Calu3 (cell line): ENCODE measurements around the gene IGFBP1. TPM values are rescaled to one million over a fixed set of nuclear protein-coding genes. Genes with fewer than 3 reads are reported as not detected.
A peak's percentile ranks its signal among the peaks of the same experiment; 100 is the strongest.

Experiments used
- BruUV-seq: library from RNA; stranded (reverse); fragments of 400-500 nt; replicated peaks from 2 replicates; lab custom pipeline; 2021; lab: Mats Ljungman, UMichigan
- CTCF ChIA-PET: fragments of 300-600 bp; sonication (Branson Sonifier 250); formaldehyde crosslinking; loops from one replicate; lab custom pipeline; 2022; ENCODE audit warnings: antibody characterized with exemption; lab: Charles Lee
- DNase-seq: peaks from one replicate; pipeline ENCODE4 v3.0.0; 2022
- H3K27ac Mint-ChIP-seq: one replicate; pipeline ENCODE4 v1.8.0; 2022; ENCODE audit warnings: mixed read lengths; ENCODE audit not compliant: unreplicated experiment
- H3K27me3 Mint-ChIP-seq: one replicate; pipeline ENCODE4 v1.8.0; 2022; ENCODE audit warnings: mixed read lengths; ENCODE audit not compliant: unreplicated experiment
- H3K36me3 Mint-ChIP-seq: one replicate; pipeline ENCODE4 v1.8.0; 2022; ENCODE audit warnings: mild to moderate bottlenecking, moderate library complexity, mixed read lengths; ENCODE audit not compliant: insufficient read depth, unreplicated experiment
- H3K4me1 Mint-ChIP-seq: one replicate; pipeline ENCODE4 v1.8.0; 2022; ENCODE audit warnings: mild to moderate bottlenecking, low read depth, mixed read lengths; ENCODE audit not compliant: unreplicated experiment
- H3K4me3 Mint-ChIP-seq: one replicate; pipeline ENCODE4 v1.8.0; 2022; ENCODE audit warnings: mild to moderate bottlenecking, low read depth, moderate library complexity, mixed read lengths; ENCODE audit not compliant: unreplicated experiment
- H3K9me3 Mint-ChIP-seq: one replicate; pipeline ENCODE4 v1.8.0; 2022; ENCODE audit warnings: low read depth, mixed read lengths; ENCODE audit not compliant: unreplicated experiment
- CTCF ChIP-seq: fragments of 200-600 bp; IDR thresholded peaks from one replicate; pipeline ENCODE4 v1.8.0; 2022; ENCODE audit warnings: antibody characterized with exemption; ENCODE audit not compliant: unreplicated experiment
- intact Hi-C: fragments of 100-400 bp; cut with micrococcal nuclease; formaldehyde crosslinking; loops from one replicate; pipeline ENCODE4 v1.10.0; 2022; ENCODE audit not compliant: unreplicated experiment
- total RNA-seq: library from RNA; stranded (reverse); gene quantifications from 2 replicates; pipeline ENCODE4 v1.2.3, GENCODE V29; 2022

The IGFBP1 gene
- total RNA-seq, 1 experiment from 2014 or later: 6.1 TPM

GRCh38 chr7:45901566-45901965 is 13.3 kb downstream of the IGFBP1 start:
- peaks cover 13% of the 10 kb centered on the region for H3K4me1 Mint-ChIP-seq
- CTCF ChIA-PET: interaction anchor here (1.1 kb wide), 1 partner anchor 13 kb away, joined by 3 read pairs; no protein-coding TSS in a partner anchor
- no peaks in the 10 kb centered on the region for H3K27me3 Mint-ChIP-seq
- no peak overlapping the region for H3K27ac Mint-ChIP-seq
- TF ChIP-seq CTCF: no peak
- intact Hi-C loops: no loop called here
- H3K4me3 Mint-ChIP-seq: no peak overlapping the region
- no peak for DNase-seq
- no TSS peak for BruUV-seq
- H3K36me3 Mint-ChIP-seq: no peaks in the 10 kb centered on the region
- H3K9me3 Mint-ChIP-seq: no peaks in the 10 kb centered on the region

GRCh38 chr7:45902820-45903219 is 14.5 kb downstream of the IGFBP1 start:
- Mint-ChIP-seq H3K36me3 (no peaks in the 10 kb centered on the region), H3K27ac (no peak overlapping the region), H3K27me3 (no peaks in the 10 kb centered on the region), H3K4me1 (peaks cover 23% of the 10 kb centered on the region), H3K9me3 (no peaks in the 10 kb centered on the region), H3K4me3 (no peak overlapping the region)
- no TSS peak for BruUV-seq
- CTCF ChIA-PET: interaction anchor here (1.0 to 1.3 kb wide), 3 partner anchors 10 to 15 kb away, joined by 3 read pairs; no protein-coding TSS in a partner anchor
- DNase-seq: no peak
- peak; percentile 16 for TF ChIP-seq CTCF
- intact Hi-C loops: no loop called here

GRCh38 chr7:45909561-45909960 is 21.3 kb downstream of the IGFBP1 start:
- no TSS peak for BruUV-seq
- intact Hi-C loops: no loop called here
- Mint-ChIP-seq H3K9me3 (peaks cover 8% of the 10 kb centered on the region), H3K36me3 (peaks cover 32% of the 10 kb centered on the region), H3K4me3 (no peak overlapping the region), H3K27me3 (no peaks in the 10 kb centered on the region), H3K4me1 (peaks cover 17% of the 10 kb centered on the region), H3K27ac (no peak overlapping the region)
- no peak for TF ChIP-seq CTCF
- DNase-seq: no peak
- CTCF ChIA-PET: no interaction called here

- TF ChIP-seq CTCF: no peak
- H3K27ac Mint-ChIP-seq: no peak overlapping the region
- peaks cover 43% of the 10 kb centered on the region for H3K36me3 Mint-ChIP-seq
- intact Hi-C loops: loop anchor here (10.0 kb wide), 2 partner anchors 1054 to 1344 kb away; no protein-coding TSS in a partner anchor
- H3K4me1 Mint-ChIP-seq: peaks cover 17% of the 10 kb centered on the region
- no peak for DNase-seq
- no TSS peak for BruUV-seq
- CTCF ChIA-PET: no interaction called here
- peaks cover 8% of the 10 kb centered on the region for H3K9me3 Mint-ChIP-seq
- H3K4me3 Mint-ChIP-seq: no peak overlapping the region
- H3K27me3 Mint-ChIP-seq: no peaks in the 10 kb centered on the region
Measured at GRCh38 chr7:45910855-45911254, 22.6 kb downstream of the IGFBP1 start.
